Measurements from ENCODE around the gene NR2F2. TPM values are rescaled to one million over a fixed set of nuclear protein-coding genes. Genes with fewer than 3 reads are reported as not detected.

NR2F2 gene
- polyA plus RNA-seq, 1 of the 3 experiments (the other 2 are of a cell fraction) = 3.9 TPM

- WGBS (ENCODE audit: low lambda C conversion rate) = 37% methylated on average over 14 of the region's 14 CpGs
- Histone ChIP-seq H3K79me2 (ENCODE audit: insufficient read depth) (peaks cover 23% of the 10 kb centered on the region), H3K27me3 (ENCODE audit: insufficient read depth) (no peaks in the 10 kb centered on the region), H3K4me2 (peak overlapping the region; percentile 80), H2AFZ (ENCODE audit: low read depth) (0 out of 2 replicates have a peak overlapping the region, but pooled peaks have one; percentile 36), H3K36me3 (replicated peaks in 1 of 2; ENCODE audit: control insufficient read depth in 1 of 2, insufficient read depth in 2 of 2, low read length in 1 of 2) (no peaks in the 10 kb centered on the region), H3K4me3 (ENCODE audit: low read depth in 2 of 2, low read length in 1 of 2) (peak overlapping the region in 1 of 2 experiments; percentile 9; a peak in 1 of 4 replicates), H3K27ac (ENCODE audit: low read depth in 2 of 2, low read length in 1 of 2) (no peak overlapping the region), H3K4me1 (ENCODE audit: control insufficient read depth in 1 of 2, insufficient read depth in 2 of 2, low read depth in 1 of 2, low read length in 1 of 2) (peaks cover 0 to 7% of the 10 kb centered on the region in 2 experiments; a peak in 2 of 4 replicates), H3F3A (replicated peaks; ENCODE audit: insufficient read depth) (peaks cover 4% of the 10 kb centered on the region), H3K9ac (no peak overlapping the region), H3K9me3 (no peaks in the 10 kb centered on the region), H4K20me1 (ENCODE audit: insufficient read depth) (no peaks in the 10 kb centered on the region), H3K9me2 (no peaks in the 10 kb centered on the region)
- ChIA-PET CTCF (interaction anchor here (0.7 to 1.6 kb wide), 2 partner anchors 8 to 10 kb away, joined by 3 to 8 read pairs; no protein-coding TSS in a partner anchor), POLR2A (no interaction called here)
- no peak for DNase-seq
- no peak for TF ChIP-seq SIN3A (IDR thresholded peaks at IDR 0.05; ENCODE audit: borderline replicate concordance, low read depth, low read length)
- no peak for TF ChIP-seq EP300 (IDR thresholded peaks at IDR 0.05; ENCODE audit: borderline replicate concordance in 1 of 2, low read depth in 1 of 2, low read length in 1 of 2)
- no peak for TF ChIP-seq SMC3 (IDR thresholded peaks at IDR 0.05; ENCODE audit: low read depth, low read length)
- no peak for TF ChIP-seq JUND (IDR thresholded peaks at IDR 0.05)
- no peak for TF ChIP-seq CHD2 (IDR thresholded peaks at IDR 0.05; ENCODE audit: low read length, partially characterized antibody)
- TF ChIP-seq FOSL2 (IDR thresholded peaks at IDR 0.05; ENCODE audit: borderline replicate concordance, low read depth) = no peak
- TF ChIP-seq POLR2AphosphoS5 (IDR thresholded peaks at IDR 0.05; ENCODE audit: low read depth, low read length) = no peak
- TF ChIP-seq GATA2 (CRISPR knock-in tag; IDR thresholded peaks at IDR 0.05) = no peak
- no peak for TF ChIP-seq RAD21 (IDR thresholded peaks at IDR 0.05; ENCODE audit: low read length)
- TF ChIP-seq NFIC (IDR thresholded peaks at IDR 0.05; ENCODE audit: borderline replicate concordance) = no peak
- TF ChIP-seq TCF12 (IDR thresholded peaks at IDR 0.05) = no peak
- no peak for TF ChIP-seq IRF3 (IDR thresholded peaks at IDR 0.05; ENCODE audit: low read depth, low read length)
- TF ChIP-seq FOXM1 (IDR thresholded peaks at IDR 0.05; ENCODE audit: low read depth) = no peak
- TF ChIP-seq EZH2phosphoT487 (IDR thresholded peaks at IDR 0.05; ENCODE audit: borderline replicate concordance, low read depth) = no peak
- TF ChIP-seq, protein P1, sequence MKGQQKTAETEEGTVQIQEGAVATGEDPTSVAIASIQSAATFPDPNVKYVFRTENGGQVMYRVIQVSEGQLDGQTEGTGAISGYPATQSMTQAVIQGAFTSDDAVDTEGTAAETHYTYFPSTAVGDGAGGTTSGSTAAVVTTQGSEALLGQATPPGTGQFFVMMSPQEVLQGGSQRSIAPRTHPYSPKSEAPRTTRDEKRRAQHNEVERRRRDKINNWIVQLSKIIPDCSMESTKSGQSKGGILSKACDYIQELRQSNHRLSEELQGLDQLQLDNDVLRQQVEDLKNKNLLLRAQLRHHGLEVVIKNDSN (IDR thresholded peaks at IDR 0.05; ENCODE audit: borderline replicate concordance, low read depth) = no peak
- no peak for TF ChIP-seq TAF1 (IDR thresholded peaks at IDR 0.05; ENCODE audit: borderline replicate concordance, low read depth, low read length)
- TF ChIP-seq RFX5 (IDR thresholded peaks at IDR 0.05; ENCODE audit: low read length) = no peak
- TF ChIP-seq GABPA (IDR thresholded peaks at IDR 0.05; ENCODE audit: low read depth) = no peak
- TF ChIP-seq NRF1 (IDR thresholded peaks at IDR 0.05; ENCODE audit: low read depth, low read length) = no peak
- no peak for TF ChIP-seq TEAD4 (IDR thresholded peaks at IDR 0.05; ENCODE audit: borderline replicate concordance, insufficient read depth)
Measured at GRCh38 chr15:96337365-96338023, 7.0 kb downstream of the NR2F2 start.
